LoVo (cell line): ENCODE data around the gene SPARC.

Experiments used
- DNase-seq: peaks from one replicate; pipeline ENCODE4 v3.0.0-alpha.2; 2016; ENCODE audit warnings: low spot score

Gene SPARC

DNA sequence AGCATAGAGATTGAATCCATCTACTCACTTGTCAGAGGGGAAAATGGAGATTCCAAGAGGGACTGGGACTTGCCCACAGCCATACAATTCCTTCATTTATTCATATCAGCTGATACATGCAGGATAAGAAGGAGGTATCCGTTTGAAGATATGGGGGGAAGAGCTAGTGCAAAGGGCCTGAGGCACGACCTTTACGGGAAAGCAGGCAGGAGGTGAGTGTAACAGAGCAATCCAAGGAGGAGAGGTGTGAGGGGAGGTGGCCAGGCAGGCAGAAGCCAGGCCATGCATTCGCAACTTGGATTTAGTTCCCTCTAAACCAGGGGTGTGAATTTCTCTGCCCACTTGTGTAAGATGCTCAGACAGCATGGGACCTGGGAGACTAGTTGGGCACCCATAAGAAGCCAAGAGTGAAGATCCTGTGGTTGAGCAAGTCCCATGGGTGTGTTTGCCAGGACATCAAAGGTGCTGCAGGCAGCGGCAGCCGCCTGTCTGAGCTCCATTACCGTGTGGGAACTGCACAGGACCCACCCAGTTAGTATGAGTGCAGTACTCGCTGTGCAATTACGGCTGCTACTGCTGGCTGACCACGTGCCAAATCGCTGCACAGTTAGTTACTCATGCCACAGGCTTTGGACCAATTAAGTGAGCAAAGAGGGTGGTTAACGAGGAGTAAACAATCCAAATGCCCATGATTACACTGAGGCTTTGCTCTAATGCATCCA, 64.2 kb downstream of the SPARC start:
- DNase-seq = no peak

DNA sequence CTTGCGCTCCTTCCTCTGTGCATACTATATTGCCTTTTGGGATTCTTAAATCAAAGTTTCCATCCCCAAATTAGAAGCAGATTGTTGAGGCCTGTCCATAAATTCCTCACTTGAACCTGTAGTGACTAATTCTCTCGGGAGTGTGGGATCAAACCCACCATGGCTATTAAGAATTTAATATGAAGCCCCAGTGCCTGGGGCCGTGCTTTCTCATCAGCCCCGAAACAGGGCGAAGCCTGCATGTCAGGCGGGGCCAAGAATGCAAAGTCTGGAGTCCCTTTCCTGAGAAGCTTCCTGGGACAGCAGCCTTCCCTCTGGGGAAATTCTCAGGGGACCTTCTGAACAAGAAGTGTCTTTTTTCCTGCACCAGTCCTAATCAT, 66.3 kb downstream of the SPARC start:
- no peak for DNase-seq

DNA sequence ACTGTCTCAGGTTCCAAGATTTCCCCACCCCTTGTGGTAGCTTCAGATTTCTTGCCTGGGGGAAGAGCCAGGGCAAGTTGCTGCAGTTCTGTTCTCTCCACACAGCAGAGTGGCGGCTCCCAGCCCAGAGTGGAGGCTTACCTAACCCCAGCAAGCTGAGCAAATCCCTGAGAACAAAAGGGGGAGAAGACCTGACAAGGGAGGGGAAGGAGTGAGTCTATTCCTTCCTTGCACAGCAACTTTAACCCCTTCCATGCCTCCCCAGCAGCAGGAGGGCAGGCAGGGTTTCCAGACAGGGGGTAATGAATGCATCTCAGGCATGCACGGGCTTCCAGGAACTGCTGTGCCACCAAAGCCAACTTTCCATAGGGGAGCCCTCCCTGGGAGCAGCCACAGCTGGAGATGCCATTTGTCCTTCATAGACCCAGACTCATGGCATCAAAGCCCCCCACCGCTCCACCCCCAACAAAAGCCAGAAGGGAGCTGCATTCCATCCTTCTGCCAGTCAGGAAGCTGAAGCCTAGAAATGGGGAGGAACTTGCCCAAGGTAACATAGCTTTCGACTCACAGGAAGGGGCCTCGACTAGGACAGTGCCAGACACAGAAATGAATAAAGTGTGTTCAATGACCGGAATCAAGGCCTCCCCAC, 66.8 kb downstream of the SPARC start:
- no peak for DNase-seq

DNA sequence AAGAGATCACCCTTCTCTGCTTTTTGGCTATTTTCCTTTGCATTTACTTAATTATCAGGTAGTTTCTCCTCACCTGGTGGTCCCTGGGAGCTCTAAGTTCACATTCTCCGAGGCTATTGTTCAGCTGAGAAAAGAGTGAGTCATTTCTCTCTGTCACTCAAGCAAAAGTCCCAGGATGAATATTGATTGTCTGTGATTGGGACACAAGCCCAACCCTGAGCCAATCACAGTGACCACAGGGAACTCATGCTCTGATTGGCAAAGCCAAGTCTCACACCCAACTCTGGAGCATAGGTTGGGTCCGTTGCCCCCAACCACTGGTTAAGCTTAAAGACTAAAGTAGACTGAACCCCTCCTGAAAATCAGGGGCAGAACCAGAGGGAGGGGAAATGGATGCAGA, 67.8 kb downstream of the SPARC start:
- DNase-seq = no peak

DNA sequence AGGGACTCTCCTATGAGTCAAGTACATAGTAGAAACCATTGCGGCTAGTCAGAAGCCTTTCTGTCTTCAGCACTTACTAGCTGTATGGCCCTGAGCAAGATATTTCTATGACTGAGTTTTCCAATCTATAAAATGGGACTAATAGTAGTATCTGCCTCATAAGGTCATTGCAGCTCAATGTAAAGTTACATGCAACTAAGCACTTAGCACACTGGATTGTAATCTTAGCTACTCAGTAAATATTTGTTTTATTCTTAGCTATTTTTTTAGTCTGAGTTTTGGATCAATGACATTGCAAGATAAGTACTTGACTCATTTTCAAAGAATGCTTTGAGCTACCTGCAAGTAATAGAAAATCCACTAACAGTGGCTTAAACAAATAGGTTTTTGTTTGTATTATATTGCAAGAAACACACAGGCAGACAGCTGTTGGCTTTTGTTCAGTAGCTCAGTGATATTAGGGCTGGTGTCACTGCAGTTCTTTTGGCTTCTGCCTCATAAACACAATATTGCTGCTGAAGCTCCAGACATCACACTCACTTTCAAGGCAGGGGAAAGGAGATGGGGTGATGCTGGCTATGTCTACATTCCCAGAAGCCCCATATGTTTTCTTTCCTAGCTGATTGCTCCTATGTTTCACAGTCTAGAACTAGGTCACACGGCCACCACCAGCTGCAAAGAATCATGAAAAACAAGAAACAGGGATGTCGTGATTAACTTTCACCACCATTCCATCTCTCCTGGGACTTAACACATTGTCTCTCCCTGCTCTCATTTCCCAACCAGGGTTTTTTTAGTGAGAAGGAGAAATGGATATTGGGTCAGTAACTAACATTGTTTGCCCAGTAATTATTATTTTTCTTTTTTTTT, 68.6 kb downstream of the SPARC start:
- DNase-seq = peak; percentile 62

DNA sequence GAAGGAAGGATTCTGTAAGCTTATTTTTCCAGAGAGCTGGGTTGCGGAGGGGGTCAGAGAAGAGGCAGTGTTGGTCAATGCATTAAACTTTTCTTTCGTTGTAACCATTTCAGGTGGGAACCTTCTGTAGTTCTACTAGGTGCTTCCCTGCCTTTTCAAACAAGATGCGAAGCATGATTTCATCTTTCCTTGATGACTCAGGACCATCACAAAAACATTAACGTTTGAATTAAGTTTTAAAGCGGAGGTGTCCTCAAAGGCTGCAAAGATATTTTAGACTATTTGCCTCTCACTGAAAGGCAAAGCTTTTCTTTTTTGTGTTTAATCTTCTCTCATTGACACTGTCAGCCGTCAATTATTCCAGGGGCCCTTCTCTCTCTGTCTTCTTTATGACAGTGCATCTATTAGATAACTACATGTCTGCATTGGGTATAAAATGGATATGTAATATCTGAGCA, 69.3 kb downstream of the SPARC start:
- no peak for DNase-seq

DNA sequence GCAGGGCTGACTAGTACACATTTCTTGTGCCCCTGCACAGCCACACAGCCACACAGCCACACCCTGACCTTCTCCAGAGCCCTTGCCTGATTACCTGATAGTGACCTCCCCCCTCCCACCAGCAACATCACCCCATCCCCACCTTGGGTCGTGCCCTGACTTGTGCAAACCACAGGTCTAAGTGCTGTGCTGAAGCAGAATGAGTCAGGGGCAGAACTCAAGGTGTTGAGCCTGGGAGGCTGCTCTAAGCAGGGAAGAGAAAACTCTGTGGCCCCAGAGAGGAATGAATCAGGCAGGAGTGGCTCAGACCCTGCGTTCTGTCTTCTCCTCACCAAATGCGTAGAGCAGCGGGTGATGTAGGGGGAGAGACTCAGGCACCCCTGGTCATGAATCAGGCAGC, 71.3 kb downstream of the SPARC start:
- DNase-seq = no peak

DNA sequence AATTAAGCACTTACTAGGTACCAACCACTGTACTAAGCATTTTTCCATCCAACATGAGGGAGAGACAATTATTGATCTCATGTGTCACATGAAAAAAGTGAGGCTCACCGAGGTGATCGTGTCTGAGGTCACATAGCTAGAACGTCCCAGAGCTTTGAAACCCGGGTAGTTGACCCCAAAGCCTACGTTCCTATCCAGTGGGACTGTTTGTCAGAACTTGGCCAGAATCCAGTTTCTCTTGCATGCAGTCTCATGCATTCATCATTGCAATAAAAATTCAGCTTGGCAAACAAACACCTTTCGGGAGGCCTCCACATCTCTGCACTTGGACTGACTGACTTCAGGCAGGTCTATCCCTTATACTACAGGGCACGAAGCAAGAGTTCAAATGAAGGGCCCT, 72.2 kb downstream of the SPARC start:
- no peak for DNase-seq

DNA sequence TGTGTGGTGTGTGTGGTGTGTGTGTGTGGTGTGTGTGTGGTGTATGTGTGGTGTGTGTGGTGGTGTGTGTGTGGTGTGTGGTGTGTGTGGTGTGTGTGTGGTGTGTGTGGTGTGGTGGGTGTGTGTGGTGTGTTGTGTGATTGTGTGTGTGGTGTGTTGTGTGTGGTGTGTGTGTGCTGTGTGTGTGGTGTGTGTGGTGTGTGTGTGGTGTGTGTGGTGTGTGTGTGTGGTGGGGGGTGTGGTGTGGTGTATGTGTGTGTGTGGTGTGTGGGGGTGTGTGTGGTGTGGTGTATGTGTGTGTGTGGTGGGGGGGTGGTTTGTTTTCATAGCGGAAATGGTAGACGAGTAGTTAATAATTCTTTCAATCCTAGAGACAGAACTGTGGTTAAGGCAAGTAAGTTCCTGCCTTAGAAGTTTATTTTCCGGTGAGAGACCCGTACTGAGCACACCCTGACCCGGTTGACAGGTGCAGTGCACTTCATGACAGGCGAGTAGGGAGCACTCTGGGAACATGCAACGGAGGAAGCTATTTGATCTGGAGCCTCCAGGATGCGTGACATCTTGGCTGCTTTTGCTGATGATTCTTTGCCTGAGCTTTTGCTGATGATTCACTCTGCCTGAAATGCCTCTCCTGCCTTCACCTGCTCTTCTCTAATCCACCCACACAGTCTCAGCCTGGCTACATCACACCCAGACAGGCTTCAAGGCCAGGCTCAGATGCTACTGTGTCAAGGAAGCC, 73.9 kb downstream of the SPARC start:
- no peak for DNase-seq

DNA sequence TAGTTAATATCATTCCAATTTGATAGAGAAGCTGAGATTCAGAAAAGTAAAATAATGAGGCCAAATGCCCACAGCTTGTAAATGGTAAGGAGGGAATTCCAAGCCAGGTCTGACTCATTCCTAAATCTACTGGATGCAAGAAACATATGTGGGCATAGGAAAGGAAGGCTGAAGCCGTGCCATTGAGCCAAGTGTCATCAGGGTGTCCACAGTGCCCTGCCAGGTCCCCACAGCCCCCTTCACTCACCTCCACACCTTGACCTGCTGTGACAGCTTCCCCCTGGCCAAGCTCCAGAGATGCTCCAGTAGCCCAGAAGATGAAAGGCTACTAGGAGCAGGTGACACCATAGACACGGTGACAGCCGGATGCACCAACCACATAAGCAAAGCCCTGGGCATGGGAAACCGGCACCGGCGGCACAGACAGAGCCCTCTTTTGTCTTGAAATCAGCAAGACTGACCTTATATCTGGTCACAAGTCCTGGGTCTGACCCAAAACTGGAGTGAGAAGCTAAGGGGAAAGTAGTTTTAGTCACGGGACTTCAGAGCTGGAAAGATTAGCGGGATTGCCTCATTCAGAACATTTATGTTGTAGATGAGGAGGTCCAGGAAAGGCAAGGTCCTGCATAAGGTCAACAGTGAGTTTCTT, 75.5 kb downstream of the SPARC start:
- DNase-seq = no peak
